ENCODE measurements around the gene UBALD2.
"Not testable (repeated sequence)": the region's sequence is repeated elsewhere in the genome, so short reads cannot be mapped to it uniquely, and the experiment has no call there.

Gene UBALD2

GRCh38 chr17:76264755-76265623, at the start of gene UBALD2:
Gene UBALD2 (plus strand): TSS chr17:76265348. CDS start chr17:76265506, 158 bp downstream.
- in situ Hi-C loops (cut with MboI; ENCODE audit: low sequenced_read_pairs), result loop anchor here (10.0 kb wide), 1 partner anchor 70 kb away; no protein-coding TSS in a partner anchor

GRCh38 chr17:76217081-76217480, 48.1 kb upstream of the UBALD2 start:
- in situ Hi-C loops (cut with MboI; ENCODE audit: low sequenced_read_pairs), result no loop called here

GRCh38 chr17:76219670-76220383, 45.3 kb upstream of the UBALD2 start:
- in situ Hi-C loops (cut with MboI; ENCODE audit: low sequenced_read_pairs), result no loop called here

- in situ Hi-C loops (cut with MboI; ENCODE audit: low sequenced_read_pairs), result no loop called here
Measured at GRCh38 chr17:76223802-76224201, 41.3 kb upstream of the UBALD2 start.

GRCh38 chr17:76225373-76226086, 39.6 kb upstream of the UBALD2 start:
- in situ Hi-C loops (cut with MboI; ENCODE audit: low sequenced_read_pairs), result not testable (repeated sequence)

GRCh38 chr17:76226749-76227148, 38.4 kb upstream of the UBALD2 start:
- in situ Hi-C loops (cut with MboI; ENCODE audit: low sequenced_read_pairs), result not testable (repeated sequence)

GRCh38 chr17:76232342-76232741, 32.8 kb upstream of the UBALD2 start:
- in situ Hi-C loops (cut with MboI; ENCODE audit: low sequenced_read_pairs), result no loop called here

GRCh38 chr17:76233588-76234353, 31.4 kb upstream of the UBALD2 start:
- in situ Hi-C loops (cut with MboI; ENCODE audit: low sequenced_read_pairs), result no loop called here

GRCh38 chr17:76234354-76234679, 30.8 kb upstream of the UBALD2 start:
- in situ Hi-C loops (cut with MboI; ENCODE audit: low sequenced_read_pairs), result no loop called here

- in situ Hi-C loops (cut with MboI; ENCODE audit: low sequenced_read_pairs), result no loop called here
Measured at GRCh38 chr17:76235883-76236282, 29.3 kb upstream of the UBALD2 start.

- in situ Hi-C loops (cut with MboI; ENCODE audit: low sequenced_read_pairs), result no loop called here
Measured at GRCh38 chr17:76236603-76237002, 28.5 kb upstream of the UBALD2 start.

GRCh38 chr17:76237859-76238313, 27.3 kb upstream of the UBALD2 start:
- in situ Hi-C loops (cut with MboI; ENCODE audit: low sequenced_read_pairs), result no loop called here

- in situ Hi-C loops (cut with MboI; ENCODE audit: low sequenced_read_pairs), result no loop called here
Measured at GRCh38 chr17:76238847-76239537, 26.2 kb upstream of the UBALD2 start.

GRCh38 chr17:76239538-76240274, 25.4 kb upstream of the UBALD2 start:
- in situ Hi-C loops (cut with MboI; ENCODE audit: low sequenced_read_pairs), result no loop called here

- in situ Hi-C loops (cut with MboI; ENCODE audit: low sequenced_read_pairs), result no loop called here
Measured at GRCh38 chr17:76240461-76241203, 24.5 kb upstream of the UBALD2 start, which contains the start of gene RNF157. Gene RNF157 (minus strand): TSS chr17:76240493. CDS start chr17:76240240, 253 bp downstream.

- in situ Hi-C loops (cut with MboI; ENCODE audit: low sequenced_read_pairs), result no loop called here
Measured at GRCh38 chr17:76241204-76241538, 24.0 kb upstream of the UBALD2 start.

- in situ Hi-C loops (cut with MboI; ENCODE audit: low sequenced_read_pairs), result no loop called here
Measured at GRCh38 chr17:76241691-76242255, 23.4 kb upstream of the UBALD2 start.

All from HL-60/S4 (cell line).